ENCODE results near the gene WFDC2.

- TF ChIP-seq EZH2 (IDR thresholded peaks at IDR 0.05; ENCODE audit: insufficient read depth, poor library complexity, severe bottlenecking) (no peak), EZH2phosphoT487 (IDR thresholded peaks at IDR 0.05; ENCODE audit: insufficient read depth, low read depth) (no peak)
Observed at GRCh38 chr20:45515147-45515913, 45.8 kb downstream of the WFDC2 start, which contains the start of gene SPINT3.

Measured in GM23248 (cell line).